OCI-LY7 (cell line): ENCODE results near the gene GRIK1.

Source experiments
- EZH2phosphoT487 ChIP-seq: fragments of 200-600 bp; sonication (generic); IDR thresholded peaks from 2 replicates; pipeline ENCODE4 v1.6.1; 2018; ENCODE audit warnings: low read depth, borderline replicate concordance, mild to moderate bottlenecking, mixed run types, antibody characterized with exemption, low read length, moderate library complexity, mixed read lengths
- TF ChIP-seq, protein P1 (sequence below): fragments of 200-600 bp; sonication (generic); conservative IDR thresholded peaks from 2 replicates; pipeline ENCODE4 v1.5.1; 2014; ENCODE audit warnings: mild to moderate bottlenecking, antibody characterized with exemption, low read length, moderate library complexity, mixed read lengths

DNA sequence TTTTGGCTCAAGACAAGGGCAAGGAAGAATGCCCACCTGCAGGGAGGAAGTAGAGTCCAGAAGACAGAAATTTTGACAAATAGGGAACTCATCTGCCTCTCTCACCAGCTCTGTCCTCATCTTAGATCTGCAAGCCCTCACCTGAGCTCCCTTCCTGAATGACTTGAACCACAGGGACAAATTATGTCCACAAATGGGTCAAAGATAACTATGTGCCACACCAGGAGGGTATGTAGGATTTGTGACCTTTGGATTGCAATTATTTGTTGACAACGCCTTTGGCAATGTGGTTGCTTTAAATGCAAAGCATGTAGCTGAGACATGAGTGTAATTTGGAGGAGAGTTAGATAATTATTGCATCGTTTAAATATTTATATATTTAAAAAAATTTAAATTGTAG is 79.5 kb downstream of the GRIK1 start:
- TF ChIP-seq, protein P1, sequence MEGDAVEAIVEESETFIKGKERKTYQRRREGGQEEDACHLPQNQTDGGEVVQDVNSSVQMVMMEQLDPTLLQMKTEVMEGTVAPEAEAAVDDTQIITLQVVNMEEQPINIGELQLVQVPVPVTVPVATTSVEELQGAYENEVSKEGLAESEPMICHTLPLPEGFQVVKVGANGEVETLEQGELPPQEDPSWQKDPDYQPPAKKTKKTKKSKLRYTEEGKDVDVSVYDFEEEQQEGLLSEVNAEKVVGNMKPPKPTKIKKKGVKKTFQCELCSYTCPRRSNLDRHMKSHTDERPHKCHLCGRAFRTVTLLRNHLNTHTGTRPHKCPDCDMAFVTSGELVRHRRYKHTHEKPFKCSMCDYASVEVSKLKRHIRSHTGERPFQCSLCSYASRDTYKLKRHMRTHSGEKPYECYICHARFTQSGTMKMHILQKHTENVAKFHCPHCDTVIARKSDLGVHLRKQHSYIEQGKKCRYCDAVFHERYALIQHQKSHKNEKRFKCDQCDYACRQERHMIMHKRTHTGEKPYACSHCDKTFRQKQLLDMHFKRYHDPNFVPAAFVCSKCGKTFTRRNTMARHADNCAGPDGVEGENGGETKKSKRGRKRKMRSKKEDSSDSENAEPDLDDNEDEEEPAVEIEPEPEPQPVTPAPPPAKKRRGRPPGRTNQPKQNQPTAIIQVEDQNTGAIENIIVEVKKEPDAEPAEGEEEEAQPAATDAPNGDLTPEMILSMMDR, result no peak
- no peak for TF ChIP-seq EZH2phosphoT487
